Cardiac fibroblast (primary cell): Measurements from ENCODE around the gene MMP20.

ENCODE experiments used
- DNase-seq, 2 donors: peaks; one replicate each; pipeline versions ENCODE4 v3.0.0 to v3.0.0-alpha.2; 2010; ENCODE audit warnings: low read depth in 2 of 2
- H3K4me3 ChIP-seq, 2 donors: replicated peaks in 1 of 2; 1 replicate in 1 of 2; 2 replicates in 1 of 2; pipeline ENCODE4 v1.5.1; 2011; ENCODE audit warnings: low read depth in 2 of 2, low read length in 2 of 2, mild to moderate bottlenecking in 2 of 2, moderate library complexity in 1 of 2
- CTCF ChIP-seq: IDR thresholded peaks from one replicate; pipeline ENCODE4 v1.5.1; 2011; ENCODE audit warnings: low read depth, mild to moderate bottlenecking, low read length, inconsistent platforms

Gene MMP20

GRCh38 chr11:102615077-102615893 is 9.8 kb downstream of the MMP20 start:
- no peak for TF ChIP-seq CTCF
- no peak for DNase-seq
- no peak overlapping the region for H3K4me3 ChIP-seq

DNA sequence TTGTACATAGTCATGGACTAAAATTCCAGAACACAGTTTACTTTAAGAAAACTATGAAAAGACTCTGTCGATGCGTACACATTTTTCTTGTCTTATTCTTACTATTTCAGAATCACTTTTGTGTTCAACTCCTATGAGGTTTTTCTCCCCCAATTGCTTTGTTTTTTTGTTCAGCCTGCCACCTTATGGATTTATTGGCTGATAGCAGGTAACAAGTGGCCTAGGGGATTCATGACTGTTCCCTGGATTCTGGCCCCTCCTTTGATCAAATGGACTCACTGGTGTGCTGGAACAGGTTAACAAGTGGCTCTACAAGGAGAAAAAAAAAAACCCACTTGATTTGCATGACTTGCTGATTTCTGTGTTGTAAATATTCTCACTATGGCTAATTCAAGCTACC is 10.6 kb downstream of the MMP20 start:
- DNase-seq, result no peak
- H3K4me3 ChIP-seq, result no peak overlapping the region
- no peak for TF ChIP-seq CTCF

DNA sequence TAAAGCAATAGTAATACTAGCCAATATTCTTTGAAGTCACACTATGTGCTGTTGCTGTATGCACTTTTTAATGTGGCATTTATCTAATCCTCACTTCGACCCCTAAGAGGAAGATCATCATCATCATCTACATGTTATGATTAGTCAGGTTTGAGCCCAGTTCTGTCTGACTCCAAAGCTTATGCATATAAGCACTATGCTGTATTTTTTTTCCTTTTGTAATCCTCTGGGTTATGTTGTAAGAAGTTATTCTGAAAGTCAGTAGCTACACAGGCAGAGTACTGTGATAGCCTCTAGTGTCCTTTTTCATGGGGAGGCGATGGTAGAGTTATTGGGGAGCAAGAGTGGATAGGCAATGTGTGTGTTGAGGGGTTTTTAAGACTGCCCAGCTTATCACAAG is 11.1 kb downstream of the MMP20 start:
- DNase-seq, result peak in 1 of 2 donors; percentile 16
- H3K4me3 ChIP-seq, result no peak overlapping the region
- TF ChIP-seq CTCF, result no peak

DNA sequence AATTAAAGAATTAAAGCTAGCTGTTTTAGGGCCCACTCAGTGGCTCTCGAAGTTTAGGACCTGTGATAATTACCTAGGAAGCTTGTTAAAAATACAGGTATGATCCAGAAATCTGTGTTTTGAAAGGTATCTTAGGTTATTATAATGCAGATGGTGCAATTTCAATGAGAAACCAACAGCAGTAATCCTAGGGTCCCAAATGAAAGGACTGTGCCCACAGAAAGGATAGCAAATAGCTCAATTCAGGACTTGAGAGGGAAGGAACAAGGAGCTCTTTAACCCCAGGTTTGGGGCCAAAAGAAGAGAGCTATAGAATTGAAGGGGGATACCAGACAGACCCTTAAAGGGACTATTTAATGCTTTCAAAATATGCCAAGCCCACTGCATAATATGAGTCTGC is 11.7 kb downstream of the MMP20 start:
- H3K4me3 ChIP-seq, result no peak overlapping the region
- no peak for TF ChIP-seq CTCF
- no peak for DNase-seq

GRCh38 chr11:102611291-102611690 is 13.8 kb downstream of the MMP20 start:
- no peak overlapping the region for H3K4me3 ChIP-seq
- no peak for DNase-seq
- TF ChIP-seq CTCF, result no peak

- H3K4me3 ChIP-seq, result no peak overlapping the region
- TF ChIP-seq CTCF, result no peak
- no peak for DNase-seq
Observed at GRCh38 chr11:102610200-102610599, 14.9 kb downstream of the MMP20 start.

DNA sequence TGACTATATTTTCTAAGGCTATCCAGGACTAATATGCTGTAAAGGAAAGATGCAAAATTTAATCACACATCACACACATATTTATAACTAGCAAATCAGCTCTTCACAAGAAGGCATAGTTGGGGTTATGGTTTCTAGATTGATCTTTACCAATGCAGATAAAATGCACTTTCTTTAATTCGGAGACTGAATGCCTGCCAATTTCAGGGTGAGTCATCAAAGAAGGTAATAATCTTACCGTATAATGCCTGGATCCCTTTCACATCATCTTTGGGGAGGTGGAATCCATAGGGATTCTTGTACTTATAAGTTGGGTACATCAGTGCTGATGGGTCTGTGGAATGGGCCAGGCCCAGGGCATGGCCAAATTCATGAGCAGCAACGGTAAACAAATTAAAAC is 16.4 kb downstream of the MMP20 start:
- no peak for DNase-seq

More for the DNA sequence above, 16.4 kb downstream of the MMP20 start:
- TF ChIP-seq CTCF, result no peak
- H3K4me3 ChIP-seq, result no peak overlapping the region
